Activated T-cell treated with anti-CD3 and anti-CD28 coated beads, Interleukin-2, amount 50 U/mL, for 4 hours (primary cell): ENCODE measurements around the gene IFT74. TPM values are rescaled to one million over a fixed set of nuclear protein-coding genes. Genes with fewer than 3 reads are reported as not detected.

ENCODE experiments used
- ATAC-seq, 2 donors: fragments of 200-7000 bp; cut with Tn5 transposase; one replicate each; pipeline ENCODE4 v1.10.0; 2021
- DNase-seq: peaks from one replicate; pipeline ENCODE4 v3.0.0-alpha.2; 2020
- H3K27me3 Mint-ChIP-seq: one replicate; pipeline ENCODE4 v1.8.0; 2021; ENCODE audit warnings: low read depth, mixed read lengths
- H3K36me3 Mint-ChIP-seq: one replicate; pipeline ENCODE4 v1.8.0; 2022; ENCODE audit warnings: mixed read lengths; ENCODE audit not compliant: insufficient read depth
- H3K4me1 Mint-ChIP-seq: one replicate; pipeline ENCODE4 v1.8.0; 2021; ENCODE audit warnings: low read depth, mixed read lengths
- H3K4me3 Mint-ChIP-seq: one replicate; pipeline ENCODE4 v1.8.0; 2021; ENCODE audit warnings: mild to moderate bottlenecking, moderate library complexity, mixed read lengths
- H3K9me3 Mint-ChIP-seq: one replicate; pipeline ENCODE4 v1.8.0; 2021; ENCODE audit warnings: mixed read lengths
- total RNA-seq, 3 donors: library from RNA; stranded (reverse); gene quantifications; one replicate each; pipeline ENCODE4 v1.2.1, GENCODE V29; 2021

IFT74 gene
- total RNA-seq, 3 donors from 2014 or later = 6.4 to 8.8 (median 7.0) TPM

- no peaks in the 10 kb centered on the region for H3K4me1 Mint-ChIP-seq
- no peak for DNase-seq
- no peak for ATAC-seq
- H3K36me3 Mint-ChIP-seq = peaks cover 36% of the 10 kb centered on the region
- H3K27me3 Mint-ChIP-seq = no peaks in the 10 kb centered on the region
- H3K9me3 Mint-ChIP-seq = no peaks in the 10 kb centered on the region
- no peak overlapping the region for H3K4me3 Mint-ChIP-seq
These were observed 66.7 kb downstream of the IFT74 start for GRCh38 chr9:27022920-27023319.

GRCh38 chr9:27029186-27029585, 73.0 kb downstream of the IFT74 start:
- Mint-ChIP-seq H3K9me3 (no peaks in the 10 kb centered on the region), H3K36me3 (peaks cover 15% of the 10 kb centered on the region), H3K4me3 (no peak overlapping the region), H3K27me3 (no peaks in the 10 kb centered on the region), H3K4me1 (no peaks in the 10 kb centered on the region)
- ATAC-seq (no peak), DNase-seq (no peak)

GRCh38 chr9:27033815-27034403, 77.7 kb downstream of the IFT74 start:
- Mint-ChIP-seq H3K4me3 (no peak overlapping the region), H3K9me3 (no peaks in the 10 kb centered on the region), H3K4me1 (no peaks in the 10 kb centered on the region), H3K27me3 (no peaks in the 10 kb centered on the region), H3K36me3 (peaks cover 5% of the 10 kb centered on the region)
- ATAC-seq = no peak
- peak; percentile 36 for DNase-seq

- ATAC-seq (no peak), DNase-seq (no peak)
- no peaks in the 10 kb centered on the region for H3K9me3 Mint-ChIP-seq
- H3K4me3 Mint-ChIP-seq = no peak overlapping the region
- no peaks in the 10 kb centered on the region for H3K4me1 Mint-ChIP-seq
- H3K27me3 Mint-ChIP-seq = no peaks in the 10 kb centered on the region
- peaks cover 4% of the 10 kb centered on the region for H3K36me3 Mint-ChIP-seq
These were observed 81.3 kb downstream of the IFT74 start for GRCh38 chr9:27037499-27037898.

- Mint-ChIP-seq H3K4me1 (no peaks in the 10 kb centered on the region), H3K36me3 (peaks cover 10% of the 10 kb centered on the region), H3K27me3 (no peaks in the 10 kb centered on the region), H3K9me3 (no peaks in the 10 kb centered on the region), H3K4me3 (no peak overlapping the region)
- no peak for DNase-seq
- no peak for ATAC-seq
These were observed 85.5 kb downstream of the IFT74 start for GRCh38 chr9:27041746-27042145.

- Mint-ChIP-seq H3K27me3 (no peaks in the 10 kb centered on the region), H3K4me1 (no peaks in the 10 kb centered on the region)
These were observed 86.3 kb downstream of the IFT74 start for GRCh38 chr9:27042476-27042875.

GRCh38 chr9:27043176-27043575, 87.0 kb downstream of the IFT74 start:
- Mint-ChIP-seq H3K27me3 (no peaks in the 10 kb centered on the region), H3K4me3 (no peak overlapping the region), H3K9me3 (no peaks in the 10 kb centered on the region), H3K4me1 (no peaks in the 10 kb centered on the region), H3K36me3 (peaks cover 7% of the 10 kb centered on the region)
- no peak for DNase-seq
- no peak for ATAC-seq

More at GRCh38 chr9:27042476-27042875, 86.3 kb downstream of the IFT74 start:
- Mint-ChIP-seq H3K9me3 (no peaks in the 10 kb centered on the region), H3K36me3 (peaks cover 7% of the 10 kb centered on the region), H3K4me3 (no peak overlapping the region)
- DNase-seq = no peak
- ATAC-seq = no peak

GRCh38 chr9:27047136-27047535, 90.9 kb downstream of the IFT74 start:
- Mint-ChIP-seq H3K4me3 (no peak overlapping the region), H3K36me3 (peaks cover 19% of the 10 kb centered on the region), H3K27me3 (no peaks in the 10 kb centered on the region), H3K9me3 (no peaks in the 10 kb centered on the region), H3K4me1 (no peaks in the 10 kb centered on the region)
- DNase-seq (no peak), ATAC-seq (no peak)

GRCh38 chr9:27053369-27054022, 97.3 kb downstream of the IFT74 start:
- Mint-ChIP-seq H3K9me3 (no peaks in the 10 kb centered on the region), H3K27me3 (no peaks in the 10 kb centered on the region), H3K36me3 (peaks cover 20% of the 10 kb centered on the region), H3K4me3 (no peak overlapping the region), H3K4me1 (no peaks in the 10 kb centered on the region)
- DNase-seq = no peak
- ATAC-seq = no peak

GRCh38 chr9:27054125-27054524, 97.9 kb downstream of the IFT74 start:
- ATAC-seq = no peak
- no peaks in the 10 kb centered on the region for H3K9me3 Mint-ChIP-seq
- H3K4me3 Mint-ChIP-seq = no peak overlapping the region
- DNase-seq = no peak
- peaks cover 22% of the 10 kb centered on the region for H3K36me3 Mint-ChIP-seq
- no peaks in the 10 kb centered on the region for H3K4me1 Mint-ChIP-seq
- no peaks in the 10 kb centered on the region for H3K27me3 Mint-ChIP-seq

GRCh38 chr9:27054841-27055240, 98.6 kb downstream of the IFT74 start:
- ATAC-seq (no peak), DNase-seq (no peak)
- Mint-ChIP-seq H3K9me3 (no peaks in the 10 kb centered on the region), H3K4me1 (no peaks in the 10 kb centered on the region), H3K4me3 (no peak overlapping the region), H3K27me3 (no peaks in the 10 kb centered on the region), H3K36me3 (peaks cover 20% of the 10 kb centered on the region)

GRCh38 chr9:27059412-27059811, 103.2 kb downstream of the IFT74 start:
- Mint-ChIP-seq H3K27me3 (no peaks in the 10 kb centered on the region), H3K4me3 (no peak overlapping the region), H3K36me3 (peaks cover 16% of the 10 kb centered on the region), H3K4me1 (no peaks in the 10 kb centered on the region), H3K9me3 (no peaks in the 10 kb centered on the region)
- no peak for DNase-seq
- ATAC-seq = no peak

- no peaks in the 10 kb centered on the region for H3K4me1 Mint-ChIP-seq
- H3K9me3 Mint-ChIP-seq = no peaks in the 10 kb centered on the region
- ATAC-seq (no peak), DNase-seq (no peak)
- no peak overlapping the region for H3K4me3 Mint-ChIP-seq
- H3K36me3 Mint-ChIP-seq = peaks cover 16% of the 10 kb centered on the region
- no peaks in the 10 kb centered on the region for H3K27me3 Mint-ChIP-seq
These were observed 103.7 kb downstream of the IFT74 start for GRCh38 chr9:27059907-27060306.

- no peak for ATAC-seq
- H3K36me3 Mint-ChIP-seq = peaks cover 10% of the 10 kb centered on the region
- DNase-seq = no peak
- H3K27me3 Mint-ChIP-seq = no peaks in the 10 kb centered on the region
- H3K4me1 Mint-ChIP-seq = no peaks in the 10 kb centered on the region
- H3K9me3 Mint-ChIP-seq = no peaks in the 10 kb centered on the region
- H3K4me3 Mint-ChIP-seq = no peak overlapping the region
These were observed 109.1 kb downstream of the IFT74 start for GRCh38 chr9:27065288-27065687.
